GM18909 (cell line): Measurements from ENCODE around the gene ROR1.
"Not testable (repeated sequence)": the region's sequence is repeated elsewhere in the genome, so short reads cannot be mapped to it uniquely, and the experiment has no call there.

ENCODE experiments used
- ATAC-seq: cut with Tn5 transposase; IDR thresholded peaks from one replicate; pipeline ENCODE4 v1.9.1; 2021; ENCODE audit warnings: mild to moderate bottlenecking; ENCODE audit not compliant: unreplicated experiment, poor library complexity

The ROR1 gene

DNA sequence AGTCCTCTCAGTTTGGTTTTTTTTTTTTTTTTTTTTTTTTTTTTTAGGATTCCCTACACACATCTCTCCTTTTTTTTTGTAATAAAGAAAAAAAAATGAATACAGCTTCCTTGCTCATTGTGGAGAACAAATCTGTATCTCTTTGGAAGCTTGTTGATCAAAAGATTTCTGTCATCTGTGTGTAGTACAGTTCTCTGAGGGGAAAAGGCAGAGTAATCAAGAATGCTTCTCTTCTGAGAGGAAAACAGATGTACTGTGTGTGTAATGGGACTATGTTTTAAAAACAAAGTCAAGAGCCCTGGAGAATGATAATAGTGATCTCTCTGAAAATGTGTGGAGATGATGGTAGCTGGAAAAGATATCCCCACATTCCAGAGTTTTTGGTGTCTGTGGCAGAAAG, 16.5 kb upstream of the ROR1 start:
- no peak for ATAC-seq

- ATAC-seq = no peak
Measured at GRCh38 chr1:63758791-63759190, 15.0 kb upstream of the ROR1 start.

DNA sequence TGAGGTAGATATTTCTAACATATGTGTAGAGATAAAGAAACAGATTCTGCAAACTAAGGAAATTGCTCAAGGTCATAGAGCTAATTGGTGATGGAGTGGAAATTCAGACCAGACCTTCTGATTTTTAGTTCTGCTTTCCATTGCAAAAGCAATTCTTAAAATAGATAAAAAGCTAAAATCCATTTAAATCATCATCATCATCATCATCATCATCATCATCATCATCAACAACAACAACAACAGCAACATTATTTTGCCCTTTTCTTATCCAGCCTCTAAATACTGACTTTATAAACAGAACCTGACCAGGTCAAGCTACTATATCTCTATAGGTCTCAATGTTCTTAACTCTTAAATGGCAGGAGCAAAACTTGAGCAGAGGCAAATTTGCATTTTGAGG, 14.0 kb upstream of the ROR1 start:
- ATAC-seq = no peak

DNA sequence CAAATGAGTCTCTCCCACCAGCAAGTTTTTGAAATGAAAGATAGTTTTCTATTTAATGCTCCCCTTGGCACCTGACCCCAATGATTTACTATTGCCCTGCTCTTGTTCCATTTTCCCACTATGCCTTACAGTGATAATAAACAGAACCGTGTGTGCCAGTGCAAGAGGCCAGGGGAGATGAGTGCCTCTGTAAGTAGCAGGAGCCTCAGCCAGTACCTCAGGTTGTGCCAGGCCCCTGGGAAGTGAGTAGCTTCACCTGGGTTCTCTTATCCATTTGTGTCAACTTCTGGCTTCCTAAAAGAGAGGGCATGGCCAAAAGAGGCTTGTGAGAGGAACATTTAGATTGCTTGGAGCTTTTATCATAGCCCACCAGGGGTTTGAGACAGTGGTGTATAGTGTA, 3.4 kb upstream of the ROR1 start:
- no peak for ATAC-seq

DNA sequence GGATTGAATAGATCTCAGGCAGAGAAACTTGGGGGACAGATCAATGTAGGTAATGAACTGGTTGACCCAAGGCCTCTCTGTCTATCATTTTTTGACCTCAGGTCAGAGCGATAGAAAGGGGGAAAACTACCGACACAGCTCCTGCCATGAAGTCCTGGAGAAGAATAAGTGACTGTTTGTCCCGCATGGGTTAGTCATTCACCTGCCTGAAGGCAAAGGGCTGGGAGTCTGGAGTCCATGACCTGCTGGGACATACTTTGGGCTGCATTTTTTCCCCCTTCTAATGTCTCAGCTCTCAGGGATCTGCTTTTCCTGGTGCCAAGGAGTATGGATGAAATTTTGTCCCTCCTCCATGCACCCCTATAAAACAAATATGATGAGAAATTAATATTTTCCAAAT, 1.6 kb upstream of the ROR1 start:
- ATAC-seq = no peak

DNA sequence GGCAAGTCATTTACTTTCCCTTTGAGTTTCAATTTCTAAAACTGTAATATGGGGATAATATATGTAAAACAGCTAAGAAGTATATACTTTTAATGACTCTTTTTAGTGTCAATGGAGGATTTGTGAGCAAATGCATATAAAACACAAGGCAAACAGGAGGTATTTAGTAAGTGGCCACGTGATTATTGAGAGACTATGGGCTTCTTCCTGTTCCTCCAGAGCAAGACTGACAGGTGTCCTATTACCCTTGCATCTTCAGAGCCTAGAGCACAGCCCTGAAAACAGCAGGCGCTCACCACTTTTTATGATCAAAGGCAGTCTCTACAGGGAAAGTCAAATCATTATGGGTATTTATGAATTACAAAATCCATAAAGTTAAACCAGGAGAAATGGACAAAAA, 941 bp upstream of the ROR1 start:
- no peak for ATAC-seq

- no peak for ATAC-seq
Measured at GRCh38 chr1:63773496-63773814, 362 bp upstream of the ROR1 start.

- ATAC-seq = peak; percentile 27
Measured at GRCh38 chr1:63774617-63775417, 1.0 kb downstream of the ROR1 start.

DNA sequence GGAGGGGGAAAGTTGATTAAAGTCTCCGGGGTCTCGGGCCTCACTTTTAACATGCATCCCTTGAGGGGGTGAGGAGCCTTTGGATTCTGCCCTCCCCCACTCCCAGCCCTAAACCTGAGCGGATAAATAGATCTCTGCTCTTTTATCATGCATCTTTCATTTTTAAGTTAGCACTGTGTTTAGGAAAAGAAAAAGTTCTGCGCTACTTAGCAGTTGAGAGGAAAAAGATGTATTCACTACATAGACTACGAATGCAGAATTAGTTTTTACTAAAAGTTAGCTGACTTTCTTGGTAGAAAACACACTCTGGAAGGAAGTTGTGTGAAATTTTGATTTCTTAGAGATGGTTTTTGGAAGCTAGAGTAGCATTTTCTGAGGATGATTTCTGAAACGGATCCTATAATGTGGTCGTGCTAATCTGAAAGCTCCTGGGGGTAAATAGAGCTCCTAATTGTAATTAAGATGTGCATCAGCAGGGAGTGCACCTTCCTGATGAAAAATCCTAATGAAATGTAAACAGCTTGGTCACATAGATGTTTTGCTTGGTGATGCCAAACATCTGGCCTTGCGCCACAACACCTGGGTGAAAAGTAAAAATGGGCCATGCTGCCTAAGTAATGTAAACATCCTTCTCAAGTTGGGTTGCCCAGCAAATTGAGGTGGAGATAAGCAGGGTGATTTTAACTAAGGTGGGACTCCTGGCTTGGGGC, 1.8 kb downstream of the ROR1 start:
- ATAC-seq = no peak

- ATAC-seq = no peak
Measured at GRCh38 chr1:63777286-63777685, 3.5 kb downstream of the ROR1 start.

DNA sequence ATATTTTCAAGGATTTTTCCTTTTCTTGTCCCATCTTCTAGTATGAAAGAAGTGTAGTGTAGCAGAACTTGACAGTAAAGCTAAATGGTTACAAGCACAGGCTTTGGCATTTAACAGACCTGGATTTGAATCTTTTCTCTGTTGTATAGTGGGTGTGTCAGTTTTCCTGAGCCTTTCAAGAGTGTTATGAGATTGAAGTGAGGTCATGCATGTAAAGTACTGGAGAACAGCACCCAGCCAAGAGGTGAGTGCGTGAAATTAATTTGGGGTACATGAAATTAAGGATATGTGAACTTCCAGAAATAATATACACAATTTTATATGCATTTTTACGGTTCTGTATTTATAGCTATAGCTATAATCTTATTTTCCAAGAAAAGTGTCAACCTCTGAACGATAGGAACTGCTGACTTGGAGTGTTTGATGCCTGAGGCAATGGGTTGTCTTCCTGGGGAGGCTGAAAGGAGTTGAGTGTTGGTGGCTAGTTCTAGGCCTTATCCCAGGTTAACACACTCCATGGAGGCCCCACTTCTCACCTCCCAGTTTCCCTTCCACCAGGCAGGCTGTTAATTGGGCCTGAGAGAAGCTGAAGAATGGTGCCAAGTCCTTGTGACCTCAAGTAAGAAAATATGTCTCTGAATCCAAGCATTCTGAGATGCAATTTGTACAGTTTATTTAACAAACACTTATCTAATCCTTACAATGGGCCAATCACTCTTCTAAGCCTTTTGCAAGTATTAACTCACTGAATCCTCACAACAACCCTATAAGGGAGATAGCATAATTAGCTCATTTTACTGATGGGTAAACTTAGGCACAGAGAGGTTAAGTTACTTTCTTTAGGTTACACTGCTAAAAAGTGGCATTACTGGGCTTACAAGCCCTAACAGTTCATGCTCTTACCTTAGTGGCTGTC, 4.4 kb downstream of the ROR1 start:
- no peak for ATAC-seq

DNA sequence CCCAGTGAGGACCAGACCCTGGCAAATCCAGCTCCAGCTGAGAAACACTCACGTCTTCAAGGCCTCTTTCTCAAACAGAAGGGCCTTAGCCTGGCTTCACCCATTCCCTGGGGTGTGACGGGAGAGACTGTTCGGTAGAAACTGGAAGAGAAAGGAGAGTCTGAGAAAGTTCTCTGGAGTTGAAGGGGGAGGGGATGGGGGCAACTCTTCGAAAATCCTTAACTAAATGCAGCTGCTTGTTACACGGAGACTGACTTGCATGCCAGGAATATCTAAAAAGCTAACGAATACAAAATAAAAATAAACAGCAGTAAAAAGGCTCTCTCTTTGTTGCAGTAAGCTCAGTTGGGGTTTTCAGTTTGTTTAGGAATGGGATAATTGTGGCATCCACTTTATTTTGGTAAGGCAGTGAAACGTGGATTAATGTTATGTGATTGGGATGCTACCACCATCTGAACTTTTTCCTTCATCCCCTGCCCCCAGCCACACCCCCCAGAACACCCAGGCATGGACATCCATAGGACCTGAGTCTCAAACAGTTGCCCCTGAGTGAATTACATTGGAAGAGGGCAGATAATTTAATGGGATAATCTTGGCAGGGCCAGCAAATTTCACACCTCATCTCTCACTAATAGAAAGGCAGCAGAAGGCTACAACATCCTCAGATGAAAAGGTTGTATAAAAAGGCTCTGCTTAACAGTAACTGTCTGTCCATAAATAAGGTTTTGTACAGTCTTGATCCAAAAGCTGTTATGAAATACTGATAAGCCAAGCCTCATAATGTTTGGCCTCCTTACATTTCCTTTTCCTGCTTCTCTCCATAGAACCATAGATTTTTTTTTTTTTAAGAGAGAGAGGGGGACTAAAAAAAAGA, 5.8 kb downstream of the ROR1 start:
- ATAC-seq = no peak

DNA sequence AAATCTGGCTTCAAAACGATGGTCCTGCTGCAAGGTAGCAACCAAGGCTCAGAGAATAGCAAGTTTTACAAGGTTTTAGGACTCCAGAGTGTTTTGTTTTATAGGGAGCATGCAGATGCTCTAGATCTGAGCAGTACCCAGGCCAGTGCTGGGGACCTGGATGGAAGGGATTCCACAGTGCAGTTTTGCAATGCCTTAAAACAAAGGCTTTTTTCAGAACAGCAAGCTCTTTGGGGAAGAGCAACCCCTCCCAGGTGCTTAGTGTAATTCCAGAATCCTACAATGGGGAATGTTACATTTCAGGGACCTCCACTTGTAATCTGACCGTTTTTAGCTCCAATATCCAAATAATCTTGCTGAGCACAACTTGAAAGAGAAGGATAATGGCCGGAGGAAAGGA, 6.7 kb downstream of the ROR1 start:
- ATAC-seq = no peak

- no peak for ATAC-seq
Measured at GRCh38 chr1:63782982-63783381, 9.2 kb downstream of the ROR1 start.

GRCh38 chr1:63784083-63784482, 10.3 kb downstream of the ROR1 start:
- no peak for ATAC-seq

DNA sequence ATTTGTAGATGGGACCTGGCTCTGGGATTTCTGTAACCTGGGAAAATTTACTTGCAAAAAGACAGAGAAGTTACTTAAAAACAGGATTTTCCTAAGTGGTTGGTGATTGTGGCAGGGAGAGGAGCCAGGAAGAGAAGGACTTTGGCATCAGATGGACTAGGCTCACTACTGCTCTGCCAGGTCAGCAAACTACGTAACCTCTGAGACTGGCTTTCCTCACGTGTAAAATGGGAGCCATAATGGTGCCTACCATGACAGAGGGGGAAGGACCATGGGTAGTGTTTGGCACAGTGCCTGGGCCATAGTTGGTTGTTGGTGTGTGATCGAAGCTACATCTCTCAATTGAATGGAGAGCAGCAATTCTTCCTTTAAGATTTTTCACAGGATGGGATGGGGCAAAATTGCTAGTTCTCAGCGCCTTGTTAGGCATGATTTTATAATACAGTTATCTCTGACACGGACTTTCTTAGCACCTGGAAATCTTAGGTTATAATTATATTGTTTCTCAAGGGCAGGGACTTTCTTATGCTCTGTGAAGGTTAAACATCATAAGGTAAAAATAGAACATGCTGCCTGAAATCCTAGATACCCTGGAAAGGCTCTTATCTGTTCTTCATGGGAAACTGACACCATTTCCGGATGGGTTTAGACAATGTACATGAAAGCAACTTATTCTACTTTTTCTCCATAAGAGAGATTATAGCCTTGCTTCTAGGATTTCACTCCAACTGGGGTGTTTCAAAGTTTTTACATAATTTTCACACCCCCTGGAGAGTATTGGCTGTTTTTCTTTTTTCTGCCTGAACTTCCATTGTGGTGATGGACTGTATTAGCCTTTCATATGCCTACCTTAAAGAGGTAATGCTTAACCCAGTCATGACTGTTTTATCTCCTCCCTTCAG, 10.9 kb downstream of the ROR1 start:
- ATAC-seq = no peak

DNA sequence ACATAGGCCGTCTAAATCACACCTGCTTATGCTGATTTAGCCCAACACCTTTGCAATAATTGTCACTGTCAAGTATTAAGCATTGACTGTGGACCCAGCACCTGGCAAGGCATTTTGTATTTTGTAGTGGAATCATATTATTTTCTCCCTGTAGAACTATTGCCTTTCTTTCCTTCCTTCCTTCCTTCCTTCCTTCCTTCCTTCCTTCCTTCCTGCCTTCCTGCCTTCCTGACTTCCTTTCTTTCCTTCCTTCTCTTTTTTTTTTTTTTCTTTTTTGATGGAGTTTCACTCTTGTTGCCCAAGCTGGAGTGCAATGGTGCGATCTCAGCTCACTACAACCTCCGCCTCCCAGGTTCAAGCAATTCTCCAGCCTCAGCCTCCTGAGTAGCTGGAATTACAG, 13.5 kb downstream of the ROR1 start:
- not testable (repeated sequence) for ATAC-seq

GRCh38 chr1:63787875-63788274, 14.1 kb downstream of the ROR1 start:
- no peak for ATAC-seq
